GM19351 (cell line): Measurements from ENCODE around the gene TMEM132D.

Experiments used
- ATAC-seq: cut with Tn5 transposase; IDR thresholded peaks from one replicate; pipeline ENCODE4 v1.9.1; 2021; ENCODE audit warnings: mild to moderate bottlenecking, moderate library complexity; ENCODE audit not compliant: unreplicated experiment

Gene TMEM132D

GRCh38 chr12:129296671-129297070 is 607.2 kb downstream of the TMEM132D start:
- ATAC-seq: no peak

- no peak for ATAC-seq
These were observed 609.0 kb downstream of the TMEM132D start for GRCh38 chr12:129294868-129295267.

- no peak for ATAC-seq
These were observed 624.1 kb downstream of the TMEM132D start for GRCh38 chr12:129279771-129280170.

GRCh38 chr12:129276361-129277060 is 627.3 kb downstream of the TMEM132D start:
- no peak for ATAC-seq

DNA sequence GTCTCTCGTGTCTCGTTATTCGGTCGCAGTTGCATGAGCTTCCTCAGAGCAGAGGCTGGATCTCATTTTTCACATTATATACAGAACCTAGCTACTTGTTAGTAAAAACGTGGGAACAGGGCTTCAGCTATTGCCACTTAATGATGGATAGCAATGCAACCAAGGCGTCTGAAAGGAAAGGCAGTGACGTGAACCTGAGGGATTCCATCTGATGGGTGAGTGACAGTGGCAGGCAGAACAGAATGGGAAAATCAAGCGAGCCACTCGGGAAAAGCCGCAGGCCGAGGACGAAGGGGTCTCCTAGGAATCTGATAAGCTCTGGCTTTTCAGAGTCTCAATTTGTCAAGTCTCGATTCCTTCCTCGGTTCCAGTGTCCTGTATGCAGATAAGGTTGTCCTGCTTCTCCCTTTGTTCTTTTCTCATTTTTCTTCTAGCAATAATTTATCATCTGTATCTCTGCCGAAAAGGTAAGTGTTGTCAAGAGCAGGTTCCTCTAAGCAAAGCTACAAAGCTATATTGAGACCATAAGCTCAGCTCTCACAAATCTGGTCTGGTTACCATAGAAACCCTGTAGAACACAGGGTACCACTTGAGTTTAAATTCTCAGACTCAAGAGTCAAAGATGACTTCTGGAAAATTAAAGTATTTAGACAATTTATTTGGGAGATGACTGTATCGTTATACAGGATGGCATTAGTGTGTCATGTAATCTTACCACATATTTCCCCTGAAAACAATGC is 633.9 kb downstream of the TMEM132D start:
- ATAC-seq: no peak

- no peak for ATAC-seq
These were observed 645.0 kb downstream of the TMEM132D start for GRCh38 chr12:129258781-129259318.

DNA sequence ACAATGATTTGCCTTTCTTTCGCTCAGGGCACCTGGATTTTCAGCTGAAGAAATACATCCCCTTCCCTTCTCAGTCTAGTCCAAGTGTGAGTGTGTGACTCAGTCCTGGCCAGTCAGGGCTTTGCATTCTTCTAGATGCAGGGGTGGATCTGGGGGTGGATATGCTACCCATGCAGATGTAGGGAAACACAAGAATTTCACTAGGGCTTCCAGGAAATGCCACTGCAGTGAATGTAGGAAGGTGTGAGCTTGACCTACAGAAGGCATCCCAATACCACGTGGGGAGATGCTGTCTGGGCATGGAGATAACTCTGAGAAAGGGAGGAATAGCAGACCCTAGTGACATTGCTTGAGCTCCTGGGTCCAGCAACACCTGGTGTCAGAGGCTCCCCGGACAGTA is 646.3 kb downstream of the TMEM132D start:
- ATAC-seq: no peak

- no peak for ATAC-seq
These were observed 657.2 kb downstream of the TMEM132D start for GRCh38 chr12:129246630-129247029.

DNA sequence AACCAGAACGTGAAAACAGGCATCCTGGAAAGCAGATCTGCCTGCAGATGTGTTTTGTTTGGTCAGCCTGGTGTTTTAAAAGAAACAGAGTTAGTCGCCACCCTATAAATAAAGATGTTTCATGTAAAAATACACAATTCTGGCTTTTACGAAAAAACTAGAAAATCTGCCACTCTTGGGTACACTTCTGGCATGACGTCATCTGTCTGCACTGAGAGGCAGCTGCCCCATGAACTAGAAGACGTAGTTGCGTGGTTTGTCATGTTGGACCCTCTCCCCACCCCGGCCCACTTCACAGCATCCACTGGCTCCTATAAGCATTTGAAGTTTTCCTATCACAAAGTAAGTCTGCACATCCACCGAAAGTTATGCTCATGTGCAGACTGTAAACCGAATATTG is 658.1 kb downstream of the TMEM132D start:
- no peak for ATAC-seq

GRCh38 chr12:129241852-129242251 is 662.0 kb downstream of the TMEM132D start:
- no peak for ATAC-seq

DNA sequence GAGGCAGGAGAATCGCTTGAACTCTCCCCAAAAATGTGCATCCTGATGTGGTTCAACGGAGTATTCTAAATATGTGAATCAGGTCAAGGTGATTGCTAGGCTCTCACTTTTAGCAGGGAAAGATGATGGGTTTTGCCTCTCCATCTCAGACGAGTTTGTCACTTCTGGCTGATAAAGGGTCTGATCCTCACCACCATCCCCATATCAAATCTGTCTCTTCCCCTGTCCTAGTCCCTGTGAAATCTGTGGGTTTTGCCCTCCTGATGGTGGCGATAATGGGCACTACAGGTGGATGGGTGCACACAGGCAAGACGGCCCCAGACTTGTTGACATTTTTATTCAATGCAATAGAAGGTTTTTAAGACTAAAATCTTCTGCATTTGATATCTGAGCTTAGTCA is 665.9 kb downstream of the TMEM132D start:
- ATAC-seq: no peak

DNA sequence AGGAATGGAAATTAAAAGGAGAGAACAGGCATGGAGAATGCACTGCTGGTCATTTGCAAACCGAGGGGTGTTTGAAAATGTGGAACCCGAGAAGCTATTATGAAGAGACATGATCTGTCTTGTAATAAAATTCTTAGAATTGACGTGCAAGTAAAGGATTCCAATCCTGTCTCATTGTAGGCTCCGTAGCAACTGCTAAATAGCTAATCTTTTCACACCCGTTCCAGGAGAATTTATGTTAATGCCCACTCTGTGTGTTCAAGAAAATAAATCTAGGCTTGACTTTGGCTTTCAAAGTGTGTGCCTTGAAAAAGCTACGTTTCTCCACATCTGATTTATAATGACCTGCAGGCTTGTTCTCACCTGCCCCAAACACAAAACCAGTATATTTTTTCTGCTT is 669.6 kb downstream of the TMEM132D start:
- no peak for ATAC-seq

DNA sequence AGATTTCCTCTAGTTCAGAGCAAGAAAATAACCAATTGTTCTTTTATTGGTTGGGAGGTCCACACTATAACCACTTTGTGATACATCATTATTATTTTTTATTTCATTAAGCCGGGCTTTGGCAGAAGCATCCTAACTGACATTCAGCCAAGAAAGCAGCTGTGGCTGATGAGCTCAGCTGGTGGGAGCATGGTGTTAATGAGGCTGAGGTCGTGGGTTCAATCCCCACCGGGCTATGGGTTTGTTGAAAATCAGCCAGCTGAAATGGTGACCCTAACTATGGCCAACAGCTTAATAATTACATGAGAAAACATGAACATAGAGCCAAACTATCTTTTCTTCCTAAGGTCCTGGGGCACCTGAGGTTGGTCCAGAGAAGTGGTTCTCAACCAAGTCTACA is 672.3 kb downstream of the TMEM132D start:
- no peak for ATAC-seq

DNA sequence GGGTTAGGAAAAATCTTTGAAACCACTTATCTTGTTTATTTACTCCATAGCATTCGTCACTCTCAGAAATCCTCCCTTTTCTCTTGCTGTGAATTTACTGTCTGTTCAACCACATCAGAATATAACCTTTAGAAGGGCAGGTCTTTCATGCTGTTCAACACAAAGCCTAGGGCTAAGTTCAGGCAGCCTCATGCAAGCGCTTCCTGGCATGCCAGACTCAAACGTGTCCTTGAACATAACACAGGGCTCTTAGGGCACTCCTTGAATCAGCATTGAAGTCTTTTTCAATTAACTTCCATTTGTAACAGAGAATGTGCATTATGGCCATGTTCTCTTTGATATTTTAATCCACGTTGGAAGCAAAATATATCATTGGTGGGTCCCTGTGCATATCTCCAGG is 672.8 kb downstream of the TMEM132D start:
- ATAC-seq: no peak

- ATAC-seq: no peak
These were observed 677.0 kb downstream of the TMEM132D start for GRCh38 chr12:129226851-129227250.

DNA sequence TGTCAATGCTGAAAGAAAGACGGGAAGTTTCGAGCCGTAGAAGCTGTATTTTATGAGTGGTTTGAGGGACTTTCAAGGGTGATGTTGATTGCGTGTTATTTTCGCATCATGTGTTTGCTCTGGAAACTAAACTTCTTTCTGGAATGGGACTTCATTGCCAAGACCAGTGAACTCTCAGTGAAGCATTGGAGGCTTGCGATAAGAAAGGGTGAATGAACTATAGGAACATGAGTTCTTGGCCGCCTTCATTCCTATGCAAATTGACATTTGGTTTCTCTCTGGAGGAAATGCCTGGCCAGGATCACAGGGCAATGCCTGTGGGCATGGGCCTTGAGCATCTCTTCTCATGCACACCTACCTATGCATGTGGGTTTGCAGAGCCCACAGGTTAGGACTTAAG is 677.8 kb downstream of the TMEM132D start:
- ATAC-seq: no peak

DNA sequence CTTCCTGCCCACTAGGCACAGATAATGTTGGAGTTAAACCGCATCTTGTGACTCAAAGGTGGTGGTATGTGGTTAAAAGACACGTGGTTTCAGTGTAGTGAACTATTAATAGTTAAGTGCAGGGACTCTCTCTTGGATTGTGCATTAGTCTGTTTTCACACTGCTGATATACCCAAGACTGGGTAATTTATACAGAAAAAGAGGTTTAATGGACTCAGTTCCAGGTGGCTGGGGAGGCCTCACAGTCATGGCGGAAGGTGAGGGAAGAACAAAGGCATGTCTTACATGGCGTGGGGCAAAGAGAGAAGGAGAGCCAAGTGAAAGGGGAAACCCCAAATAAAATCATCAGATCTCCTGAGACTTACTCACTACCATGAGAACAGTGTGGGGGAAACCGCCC is 688.3 kb downstream of the TMEM132D start:
- no peak for ATAC-seq

DNA sequence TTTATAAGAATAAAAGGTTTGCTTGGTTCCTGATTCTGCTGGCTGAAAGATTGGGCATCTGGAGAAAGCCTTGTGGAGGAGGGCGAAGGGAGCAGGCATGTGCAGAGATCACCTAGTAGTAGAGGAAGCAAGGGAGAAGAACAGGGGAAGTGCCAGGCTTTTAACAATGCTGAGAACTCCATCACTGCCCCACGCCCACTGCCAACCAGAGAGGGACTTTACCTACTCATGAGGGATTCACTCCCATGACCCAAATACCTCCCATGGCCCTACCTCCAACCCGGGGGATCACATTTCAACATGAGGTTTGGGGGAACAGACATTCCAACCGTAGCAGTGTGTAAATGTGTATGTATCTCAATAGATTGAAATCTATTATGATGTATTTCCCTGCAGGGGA is 690.3 kb downstream of the TMEM132D start:
- ATAC-seq: no peak

GRCh38 chr12:129211862-129212630 is 691.8 kb downstream of the TMEM132D start:
- no peak for ATAC-seq

GRCh38 chr12:129208566-129208965 is 695.3 kb downstream of the TMEM132D start:
- no peak for ATAC-seq

- ATAC-seq: no peak
These were observed 696.7 kb downstream of the TMEM132D start for GRCh38 chr12:129207084-129207483.

DNA sequence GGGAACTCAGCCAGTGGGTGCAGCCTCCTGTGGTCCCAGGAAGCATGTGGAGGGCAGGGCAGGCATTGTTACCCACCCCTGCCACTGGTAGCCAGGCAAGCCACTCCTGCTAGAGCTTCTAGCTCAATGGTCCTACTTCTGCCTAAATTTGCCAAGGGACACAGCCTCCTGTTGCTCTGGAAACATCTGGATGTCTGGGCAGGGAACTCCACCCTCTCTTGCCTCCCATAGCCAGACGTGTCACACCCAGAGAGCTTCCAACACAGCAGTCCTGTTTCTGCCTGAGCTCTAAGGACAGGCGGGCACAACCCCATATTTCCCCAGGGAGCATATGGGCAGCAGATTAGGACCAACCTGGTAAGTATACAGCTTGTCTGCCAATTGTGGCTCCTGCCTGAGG is 700.4 kb downstream of the TMEM132D start:
- no peak for ATAC-seq
